ENCODE measurements around the gene PKP3.

DNA sequence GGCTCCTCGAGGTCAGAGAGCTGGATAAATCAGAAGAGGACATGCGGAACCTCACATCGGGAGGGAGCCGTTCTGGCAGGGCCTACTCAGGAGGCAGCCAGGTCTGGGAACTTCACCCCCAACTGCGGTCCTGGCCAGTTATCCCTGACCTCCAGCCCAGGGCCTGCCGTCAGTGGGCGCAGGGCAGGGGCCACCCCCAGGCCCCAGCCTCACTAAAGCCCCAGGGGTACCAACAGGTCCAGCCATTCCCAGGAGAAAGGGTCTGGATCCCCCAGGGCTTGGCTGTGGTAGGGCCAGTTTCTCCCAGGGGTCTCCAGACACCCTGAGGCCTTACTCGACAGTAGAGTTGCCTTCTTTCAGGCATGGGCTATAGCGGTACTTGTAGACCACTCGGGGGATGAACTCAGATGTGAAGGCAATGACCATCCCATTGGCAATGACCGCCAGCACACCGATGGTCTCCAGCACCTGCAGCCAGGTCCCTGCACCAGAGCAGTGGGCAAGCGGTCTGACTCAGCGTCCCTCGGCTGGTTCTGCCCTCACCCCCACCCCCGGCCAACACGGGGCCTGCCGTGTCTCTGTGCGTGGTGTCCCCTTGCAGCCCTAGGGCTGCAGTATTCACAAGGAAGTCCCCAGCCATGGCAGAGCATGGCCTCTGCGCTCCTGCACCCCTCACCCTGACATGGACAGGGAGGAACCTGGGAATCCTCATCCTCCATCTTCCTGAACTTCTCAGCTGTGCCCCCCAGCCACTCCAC, 25.4 kb downstream of the PKP3 start:
- TF ChIP-seq POLR2AphosphoS5 (IDR thresholded peaks at IDR 0.05; ENCODE audit: insufficient read depth in 1 of 2, low read depth in 1 of 2) = no peak
- TF ChIP-seq, protein P1, sequence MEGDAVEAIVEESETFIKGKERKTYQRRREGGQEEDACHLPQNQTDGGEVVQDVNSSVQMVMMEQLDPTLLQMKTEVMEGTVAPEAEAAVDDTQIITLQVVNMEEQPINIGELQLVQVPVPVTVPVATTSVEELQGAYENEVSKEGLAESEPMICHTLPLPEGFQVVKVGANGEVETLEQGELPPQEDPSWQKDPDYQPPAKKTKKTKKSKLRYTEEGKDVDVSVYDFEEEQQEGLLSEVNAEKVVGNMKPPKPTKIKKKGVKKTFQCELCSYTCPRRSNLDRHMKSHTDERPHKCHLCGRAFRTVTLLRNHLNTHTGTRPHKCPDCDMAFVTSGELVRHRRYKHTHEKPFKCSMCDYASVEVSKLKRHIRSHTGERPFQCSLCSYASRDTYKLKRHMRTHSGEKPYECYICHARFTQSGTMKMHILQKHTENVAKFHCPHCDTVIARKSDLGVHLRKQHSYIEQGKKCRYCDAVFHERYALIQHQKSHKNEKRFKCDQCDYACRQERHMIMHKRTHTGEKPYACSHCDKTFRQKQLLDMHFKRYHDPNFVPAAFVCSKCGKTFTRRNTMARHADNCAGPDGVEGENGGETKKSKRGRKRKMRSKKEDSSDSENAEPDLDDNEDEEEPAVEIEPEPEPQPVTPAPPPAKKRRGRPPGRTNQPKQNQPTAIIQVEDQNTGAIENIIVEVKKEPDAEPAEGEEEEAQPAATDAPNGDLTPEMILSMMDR (IDR thresholded peaks at IDR 0.05) = no peak

Measured in vagina (tissue), 2 donors.